GM21360 (cell line): Measurements from ENCODE around the gene DBT.
"Not testable (repeated sequence)": the region's sequence is repeated elsewhere in the genome, so short reads cannot be mapped to it uniquely, and the experiment has no call there.

ENCODE experiments used
- ATAC-seq: cut with Tn5 transposase; IDR thresholded peaks from one replicate; pipeline ENCODE4 v1.9.1; 2021; ENCODE audit warnings: mild to moderate bottlenecking, moderate library complexity; ENCODE audit not compliant: unreplicated experiment

Gene DBT

GRCh38 chr1:100249537-100250257 lies at the start of gene DBT:
DBT (minus strand) TSS chr1:100249834; CDS start chr1:100249820, 14 bp downstream.
- peak; percentile 100 for ATAC-seq

GRCh38 chr1:100298512-100298911 lies 48.9 kb upstream of the DBT start:
- ATAC-seq, result no peak

DNA sequence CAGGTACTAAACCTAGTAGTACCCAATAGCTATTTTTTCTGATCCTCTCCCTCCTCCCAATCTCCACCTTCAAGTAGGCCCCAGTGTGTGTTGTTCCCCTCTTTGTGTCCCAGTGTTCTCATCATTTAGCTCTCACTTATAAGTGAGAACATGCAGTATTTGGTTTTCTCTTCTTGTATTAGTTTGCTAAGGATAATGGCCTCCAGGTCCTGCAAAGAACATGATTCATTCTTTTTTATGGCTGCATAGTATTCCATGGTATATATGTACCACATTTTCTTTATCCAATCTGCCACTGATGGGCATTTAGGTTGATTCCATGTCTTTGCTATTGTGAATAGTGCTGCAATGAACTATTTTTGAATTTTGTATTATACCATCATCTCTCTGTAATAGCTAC lies 47.4 kb upstream of the DBT start:
- ATAC-seq, result not testable (repeated sequence)

- ATAC-seq, result no peak
These were observed 46.5 kb upstream of the DBT start for GRCh38 chr1:100296140-100296539.

GRCh38 chr1:100292711-100293110 lies 43.1 kb upstream of the DBT start:
- no peak for ATAC-seq

DNA sequence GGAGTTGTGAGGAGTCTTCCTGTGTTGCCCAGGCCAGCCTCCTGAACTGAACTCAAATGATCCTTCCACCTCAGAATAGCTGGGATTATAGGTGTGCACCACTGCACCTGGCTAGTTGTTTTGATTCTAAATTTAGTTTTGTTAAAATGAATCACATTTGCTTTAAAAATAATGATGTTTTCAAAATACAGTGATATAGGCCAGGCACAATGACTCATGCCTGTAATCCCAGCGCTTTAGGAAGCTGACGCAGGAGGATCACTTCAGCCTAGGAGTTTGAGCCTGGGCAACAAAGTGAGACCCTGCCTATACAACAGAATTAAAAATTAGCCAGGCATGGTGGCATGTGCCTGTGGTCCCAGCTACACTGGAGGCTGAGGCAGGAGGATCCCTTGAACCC lies 40.7 kb upstream of the DBT start:
- ATAC-seq, result no peak

DNA sequence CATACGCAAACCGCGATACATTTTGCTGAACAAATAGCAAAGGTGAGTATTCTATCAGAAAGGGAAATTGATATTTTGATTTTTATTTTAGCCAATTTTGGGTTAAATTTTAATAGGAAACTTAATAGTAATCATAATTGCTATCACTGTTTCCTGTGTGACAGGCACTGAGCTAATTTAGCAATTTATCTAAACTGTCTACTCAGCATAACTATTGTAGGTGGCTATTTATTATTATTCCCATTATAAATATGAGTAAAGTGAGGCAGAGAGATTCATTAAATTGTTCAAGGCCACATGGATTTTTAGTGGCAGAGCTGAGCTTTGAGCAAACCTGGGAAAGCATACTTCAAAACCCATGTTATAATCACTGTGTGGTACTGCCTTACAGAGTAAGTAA lies 37.5 kb upstream of the DBT start:
- no peak for ATAC-seq

- ATAC-seq, result no peak
These were observed 35.0 kb upstream of the DBT start for GRCh38 chr1:100284591-100284990.

GRCh38 chr1:100279954-100280682 lies 30.5 kb upstream of the DBT start:
- ATAC-seq, result no peak

DNA sequence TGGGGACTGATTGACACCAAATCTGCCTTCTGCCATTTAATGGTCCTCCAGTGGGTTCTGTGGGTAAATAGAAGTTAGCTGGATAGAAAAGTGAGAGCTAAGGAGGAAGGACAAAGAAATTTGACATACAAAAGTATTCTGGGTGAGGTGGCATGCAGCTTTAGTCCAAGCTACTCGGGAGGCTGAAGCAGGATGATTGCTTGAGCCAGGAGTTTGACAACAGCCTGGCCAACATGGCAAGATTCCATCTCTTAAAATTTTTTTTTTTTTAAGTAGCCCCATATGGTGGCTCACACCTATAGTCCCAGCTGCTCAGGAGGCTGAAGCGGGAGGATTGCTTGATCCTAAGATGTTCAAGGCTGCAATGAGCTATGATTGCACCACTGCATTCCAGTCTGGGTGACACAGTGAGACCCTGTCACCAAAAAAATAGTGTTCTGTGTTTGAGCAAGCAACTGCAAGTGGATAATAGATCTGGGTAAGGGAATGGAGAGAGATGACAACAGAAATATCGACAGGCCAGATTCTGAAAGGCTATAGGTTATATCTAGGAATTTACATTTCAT lies 29.8 kb upstream of the DBT start:
- no peak for ATAC-seq

- no peak for ATAC-seq
These were observed 28.2 kb upstream of the DBT start for GRCh38 chr1:100277866-100278265.

DNA sequence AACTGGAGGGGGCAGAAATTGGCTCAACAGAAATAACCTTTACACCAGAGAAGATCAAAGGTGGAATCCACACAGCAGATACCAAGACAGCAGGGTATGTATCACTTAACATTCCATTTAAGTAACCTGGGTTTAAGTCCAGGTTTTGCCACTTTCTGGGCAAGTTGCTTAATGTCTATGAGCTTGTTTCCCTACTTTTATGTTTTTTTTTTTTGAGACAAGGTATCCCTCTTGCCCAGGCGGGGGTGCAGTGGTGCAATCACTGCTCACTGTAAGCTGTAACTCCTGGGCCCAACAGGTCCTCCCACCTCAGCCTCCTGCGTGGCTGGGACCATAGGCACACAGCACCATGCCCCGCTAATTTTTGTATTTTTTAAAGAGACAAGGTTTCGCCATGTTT lies 18.6 kb upstream of the DBT start:
- ATAC-seq, result no peak

DNA sequence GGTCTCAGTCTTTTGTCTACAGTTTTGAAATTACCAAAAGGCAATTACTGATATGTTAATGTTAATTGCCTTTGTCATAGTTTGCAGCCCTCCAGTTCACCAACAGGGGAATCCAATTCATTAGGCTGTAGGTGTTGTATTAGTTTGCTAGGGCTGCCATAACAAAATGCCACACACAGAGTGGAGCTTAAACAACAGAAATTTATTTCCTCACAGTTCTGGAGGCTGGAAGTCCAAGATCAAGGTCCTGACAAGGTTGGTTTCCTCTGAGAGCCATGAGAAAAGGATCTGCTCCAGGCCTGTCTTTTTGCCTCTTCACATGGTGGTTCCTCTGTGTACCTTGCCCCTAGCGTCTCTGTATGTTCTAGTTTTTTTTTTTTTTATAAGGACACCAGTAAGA lies 17.6 kb upstream of the DBT start:
- no peak for ATAC-seq

DNA sequence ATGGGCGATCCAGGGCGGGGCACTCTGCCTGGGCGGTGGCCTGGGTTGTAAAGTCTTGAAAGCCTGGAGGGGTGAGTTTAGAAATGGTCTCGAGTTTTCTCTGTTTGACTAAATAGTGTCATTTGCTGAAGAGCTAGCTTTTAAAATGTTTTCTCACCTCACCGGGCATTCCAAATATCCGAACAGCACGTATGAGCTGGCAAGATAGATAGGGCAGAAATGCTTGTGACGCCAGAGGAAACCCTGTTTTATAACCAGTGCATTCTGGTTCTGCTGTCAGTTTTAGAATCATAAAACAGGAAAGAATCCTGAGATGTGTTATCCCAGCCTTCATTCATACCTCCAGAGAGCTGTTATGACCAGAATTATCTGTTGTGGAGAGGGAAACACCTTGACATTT lies 17.1 kb upstream of the DBT start:
- no peak for ATAC-seq

- peak; percentile 96 for ATAC-seq
These were observed 16.5 kb upstream of the DBT start, which contains the start of gene RTCA for GRCh38 chr1:100265931-100266740. RTCA (plus strand) TSS chr1:100266216; CDS start chr1:100266376, 160 bp downstream.

DNA sequence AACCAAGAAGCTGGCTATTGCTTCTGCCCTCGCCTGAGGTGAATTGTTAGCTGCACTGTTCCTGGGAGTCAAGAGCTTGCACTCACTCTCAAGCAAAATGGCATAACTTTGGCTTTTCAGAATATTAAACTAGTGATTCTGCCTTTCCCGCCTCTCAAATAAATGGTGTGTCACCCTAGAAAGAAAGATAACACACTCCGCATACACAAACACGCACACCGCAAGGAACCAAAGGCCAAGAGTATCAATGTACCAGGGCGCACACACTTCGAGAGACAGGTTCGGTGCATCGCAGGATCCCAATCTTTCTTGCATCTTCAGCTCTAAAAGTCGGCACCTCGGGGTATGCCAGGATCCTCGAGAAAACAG lies 15.9 kb upstream of the DBT start:
- peak; percentile 28 for ATAC-seq

- ATAC-seq, result not testable (repeated sequence)
These were observed 14.4 kb upstream of the DBT start for GRCh38 chr1:100264081-100264480.

DNA sequence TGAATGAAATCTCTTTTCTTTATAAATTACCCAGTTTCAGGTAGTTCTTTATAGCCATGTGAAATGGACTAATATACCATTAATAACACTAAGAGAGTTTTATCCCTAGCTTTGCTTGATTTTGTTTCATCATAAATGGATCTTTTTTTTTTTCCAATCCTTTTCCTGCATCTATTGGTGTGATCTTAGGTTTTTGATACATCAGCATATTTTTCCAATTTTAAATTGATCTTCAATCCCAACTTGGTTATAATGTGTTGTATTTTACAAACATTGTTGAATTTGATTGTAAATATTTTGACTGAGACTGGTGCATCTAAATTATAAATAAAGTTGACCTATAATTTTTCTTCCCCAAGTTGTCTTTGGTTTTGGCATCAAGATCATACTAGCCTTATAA lies 12.1 kb upstream of the DBT start:
- ATAC-seq, result no peak

- ATAC-seq, result not testable (repeated sequence)
These were observed 8.8 kb upstream of the DBT start for GRCh38 chr1:100258427-100258826.

GRCh38 chr1:100256273-100256672 lies 6.6 kb upstream of the DBT start:
- not testable (repeated sequence) for ATAC-seq

DNA sequence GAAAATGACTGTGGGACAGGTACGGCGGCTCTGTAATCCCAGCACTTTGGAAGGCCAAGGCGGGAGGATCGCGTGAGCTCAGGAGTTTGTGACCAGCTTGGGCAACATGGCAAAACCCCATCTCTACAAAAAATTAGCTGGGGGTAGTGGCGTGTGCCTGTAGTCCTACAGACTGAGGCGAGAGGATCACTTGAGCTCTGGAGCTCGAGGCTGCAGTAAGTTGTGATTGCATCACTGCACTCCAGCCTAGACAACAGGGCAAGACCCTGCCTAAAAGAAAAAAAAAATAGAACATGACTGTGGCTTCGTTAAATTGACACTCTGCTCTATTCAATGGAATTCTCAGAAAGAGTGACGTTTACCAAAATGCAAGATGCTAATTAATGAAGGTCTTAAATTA lies 3.9 kb upstream of the DBT start:
- ATAC-seq, result no peak
